Bronchial epithelial cell (primary cell): ENCODE data around the gene CCDC188. TPM values are rescaled to one million over a fixed set of nuclear protein-coding genes. Genes with fewer than 3 reads are reported as not detected.

Experiments used
- DNase-seq: peaks from one replicate; pipeline ENCODE4 v3.0.0-alpha.2; 2010; ENCODE audit warnings: low read depth
- FAIRE-seq: peaks from 2 replicates; lab custom pipeline; 2011; peaks lifted over from hg19 to GRCh38; lab: Jason Lieb, UNC
- H3K27me3 ChIP-seq: 2 replicates; pipeline ENCODE4 v1.5.1; 2011; ENCODE audit warnings: low read length; ENCODE audit not compliant: control insufficient read depth, insufficient read depth
- H3K36me3 ChIP-seq: 2 replicates; pipeline ENCODE4 v1.5.1; 2011; ENCODE audit warnings: low read length; ENCODE audit not compliant: control insufficient read depth, insufficient read depth
- H3K4me3 ChIP-seq: 2 replicates; pipeline ENCODE4 v1.5.1; 2011; ENCODE audit warnings: mild to moderate bottlenecking, low read depth, low read length, control low read depth
- CTCF ChIP-seq: IDR thresholded peaks from 2 replicates; pipeline ENCODE4 v1.5.1; 2011; ENCODE audit warnings: mild to moderate bottlenecking, moderate library complexity, low read length, control low read depth, inconsistent platforms; ENCODE audit not compliant: insufficient read depth, severe bottlenecking
- total RNA-seq: library from RNA; depleted of rRNA; stranded (reverse); fragments of >200 nt; gene quantifications from 2 replicates; pipeline ENCODE4 v1.2.1, GENCODE V29; 2014

Gene CCDC188
- total RNA-seq, 1 donor from 2014 or later: not detected

GRCh38 chr22:20191803-20192202, 40.9 kb upstream of the CCDC188 start:
- FAIRE-seq: no peak
- Histone ChIP-seq H3K4me3 (no peak overlapping the region), H3K27me3 (no peaks in the 10 kb centered on the region), H3K36me3 (no peaks in the 10 kb centered on the region)
- DNase-seq: no peak
- TF ChIP-seq CTCF: no peak

- H3K36me3 ChIP-seq: no peaks in the 10 kb centered on the region
- DNase-seq (no peak), FAIRE-seq (no peak)
- no peak overlapping the region for H3K4me3 ChIP-seq
- TF ChIP-seq CTCF: no peak
- H3K27me3 ChIP-seq: peaks cover 2% of the 10 kb centered on the region
Measured at GRCh38 chr22:20191000-20191515, 40.2 kb upstream of the CCDC188 start.

- no peak for DNase-seq
- Histone ChIP-seq H3K36me3 (no peaks in the 10 kb centered on the region), H3K4me3 (no peak overlapping the region), H3K27me3 (peaks cover 2% of the 10 kb centered on the region)
- no peak for FAIRE-seq
- no peak for TF ChIP-seq CTCF
Measured at GRCh38 chr22:20188567-20188877, 37.7 kb upstream of the CCDC188 start.

GRCh38 chr22:20187777-20188566, 37.1 kb upstream of the CCDC188 start:
- no peak for TF ChIP-seq CTCF
- DNase-seq: no peak
- no peak for FAIRE-seq
- no peak overlapping the region for H3K4me3 ChIP-seq
- H3K36me3 ChIP-seq: no peaks in the 10 kb centered on the region
- peaks cover 2% of the 10 kb centered on the region for H3K27me3 ChIP-seq

- peaks cover 2% of the 10 kb centered on the region for H3K27me3 ChIP-seq
- no peak for TF ChIP-seq CTCF
- FAIRE-seq (no peak), DNase-seq (no peak)
- no peaks in the 10 kb centered on the region for H3K36me3 ChIP-seq
- no peak overlapping the region for H3K4me3 ChIP-seq
Measured at GRCh38 chr22:20186871-20187546, 36.2 kb upstream of the CCDC188 start.
